HG03135 (cell line): ENCODE results near the gene MEGF11.
"Not testable (repeated sequence)": the region's sequence is repeated elsewhere in the genome, so short reads cannot be mapped to it uniquely, and the experiment has no call there.

Experiments
- ATAC-seq: cut with Tn5 transposase; IDR thresholded peaks from one replicate; pipeline ENCODE4 v1.9.1; 2021; ENCODE audit warnings: mild to moderate bottlenecking, moderate library complexity; ENCODE audit not compliant: unreplicated experiment

The MEGF11 gene

GRCh38 chr15:65870889-65871533 is 382.5 kb downstream of the MEGF11 start:
- no peak for ATAC-seq

DNA sequence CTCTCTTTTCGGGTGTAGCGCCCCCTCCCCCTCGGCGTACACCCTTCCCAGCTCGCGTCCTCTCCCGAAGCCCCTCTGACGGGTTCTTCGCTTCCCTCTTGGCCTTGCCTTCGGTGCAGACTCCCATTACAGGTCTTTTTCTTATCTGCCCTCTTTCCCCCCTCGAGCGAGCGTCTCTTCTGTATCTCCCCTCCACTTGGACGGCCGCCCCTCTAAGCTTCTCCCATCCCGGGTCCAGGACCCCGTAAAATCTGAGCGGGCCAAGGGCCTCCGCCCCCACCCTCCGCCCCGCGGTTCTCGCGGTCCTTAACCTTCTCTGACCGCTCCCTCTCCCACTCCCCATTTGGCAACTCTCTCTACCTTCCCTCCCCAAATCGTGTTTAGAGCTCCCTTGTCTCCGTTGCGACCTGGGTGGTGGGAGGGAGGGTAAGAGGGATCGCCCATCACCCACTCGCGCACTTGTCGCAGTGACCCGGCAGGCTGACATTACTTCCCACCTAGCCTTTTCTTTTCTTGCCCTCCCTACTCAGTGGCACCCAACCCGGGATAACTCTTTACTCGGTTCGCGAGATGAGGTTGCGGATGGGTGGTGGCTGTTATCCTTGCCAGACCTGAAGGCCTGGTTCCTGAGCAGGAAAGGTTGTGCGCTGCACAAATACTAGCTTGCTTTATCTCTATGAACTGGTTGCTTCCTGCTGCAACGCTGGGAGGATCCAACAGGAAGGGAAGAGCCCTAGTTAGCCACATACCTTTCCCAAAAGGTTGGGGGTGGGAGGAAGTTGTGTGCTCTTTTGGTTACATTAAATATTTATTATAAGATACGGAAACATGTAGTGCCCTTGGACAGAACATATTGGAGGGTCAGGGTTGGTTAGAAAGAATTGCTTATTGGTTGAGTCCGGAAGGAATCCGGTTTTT is 383.3 kb downstream of the MEGF11 start:
- ATAC-seq = no peak

DNA sequence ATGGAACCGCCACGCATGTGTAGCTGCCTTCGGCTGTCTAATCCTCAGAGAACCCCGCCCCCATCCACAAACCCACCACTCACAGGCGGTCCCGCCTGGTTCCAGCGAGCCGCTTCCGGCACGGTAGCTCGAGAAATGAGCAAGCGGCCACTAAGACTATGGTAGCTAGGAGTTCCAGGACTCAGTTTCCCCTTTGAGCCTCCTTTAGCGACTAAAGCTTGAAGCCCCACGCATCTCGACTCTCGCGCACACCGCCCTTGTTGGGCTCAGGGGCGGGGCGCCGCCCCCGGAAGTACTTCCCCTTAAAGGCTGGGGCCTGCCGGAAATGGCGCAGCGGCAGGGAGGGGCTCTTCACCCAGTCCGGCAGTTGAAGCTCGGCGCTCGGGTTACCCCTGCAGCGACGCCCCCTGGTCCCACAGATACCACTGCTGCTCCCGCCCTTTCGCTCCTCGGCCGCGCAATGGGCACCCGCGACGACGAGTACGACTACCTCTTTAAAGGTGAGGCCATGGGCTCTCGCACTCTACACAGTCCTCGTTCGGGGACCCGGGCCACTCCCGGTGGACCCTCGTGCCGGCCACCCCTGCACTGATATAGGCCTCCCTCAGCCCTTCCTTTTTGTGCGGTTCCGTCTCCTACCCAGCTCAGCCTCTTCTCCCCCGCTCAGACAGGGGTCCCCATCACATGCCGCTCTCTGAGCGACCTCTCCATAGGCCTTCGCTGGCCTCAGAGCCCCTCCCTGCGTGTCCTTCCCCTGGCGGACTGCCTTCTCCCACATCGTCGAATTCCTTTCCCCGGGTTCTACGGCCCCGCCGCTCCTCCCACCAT is 384.2 kb downstream of the MEGF11 start, which contains the start of gene RAB11A:
TSS of gene RAB11A (plus strand) at position 366 of the 828 bp plus-strand sequence. CDS start at position 461, 95 bp downstream.
- ATAC-seq = peak; percentile 81

DNA sequence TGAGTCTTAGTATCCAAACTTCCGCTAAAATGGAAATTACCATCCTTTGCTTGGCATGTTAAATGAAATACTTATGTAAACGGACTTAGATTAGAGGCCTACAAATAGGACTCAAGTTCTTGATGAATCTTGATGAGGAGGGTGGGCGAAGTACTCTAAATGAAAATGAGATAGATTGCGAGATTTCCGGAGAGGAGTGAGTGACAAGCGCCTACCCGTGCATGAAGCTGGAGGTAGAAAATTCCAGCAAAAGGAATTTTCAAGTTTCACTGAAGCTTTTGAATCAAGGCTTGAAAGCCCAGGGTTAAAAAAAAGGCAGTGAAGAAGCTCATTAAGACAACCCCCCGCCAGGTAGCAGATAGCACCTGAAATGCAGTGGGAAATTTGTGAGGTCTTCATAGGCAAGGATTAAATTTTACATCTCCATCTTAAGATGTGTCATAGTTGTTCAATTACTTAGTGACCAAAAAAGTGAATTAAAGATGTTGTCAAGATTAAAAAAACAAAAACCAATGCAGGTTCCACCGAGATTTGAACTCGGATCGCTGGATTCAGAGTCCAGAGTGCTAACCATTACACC is 384.9 kb downstream of the MEGF11 start:
- no peak for ATAC-seq

DNA sequence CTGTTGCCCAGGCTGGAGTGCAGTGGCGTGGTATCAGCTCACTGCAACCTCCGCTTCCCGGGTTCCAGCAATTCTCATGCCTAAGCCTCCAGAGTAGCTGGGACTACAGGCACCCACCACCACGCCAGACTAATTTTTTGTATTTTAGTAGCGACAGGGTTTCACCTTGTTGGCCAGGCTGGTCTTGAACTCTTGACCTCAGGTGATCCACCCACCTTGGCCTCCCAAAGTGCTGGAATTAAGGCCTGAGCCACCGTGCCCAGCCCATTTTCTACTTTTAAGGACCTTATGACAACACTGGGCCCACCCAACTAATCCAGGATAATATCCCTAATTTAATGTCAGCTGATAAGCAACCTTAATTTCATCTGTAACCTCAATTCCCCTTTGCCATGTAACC is 385.6 kb downstream of the MEGF11 start:
- not testable (repeated sequence) for ATAC-seq

DNA sequence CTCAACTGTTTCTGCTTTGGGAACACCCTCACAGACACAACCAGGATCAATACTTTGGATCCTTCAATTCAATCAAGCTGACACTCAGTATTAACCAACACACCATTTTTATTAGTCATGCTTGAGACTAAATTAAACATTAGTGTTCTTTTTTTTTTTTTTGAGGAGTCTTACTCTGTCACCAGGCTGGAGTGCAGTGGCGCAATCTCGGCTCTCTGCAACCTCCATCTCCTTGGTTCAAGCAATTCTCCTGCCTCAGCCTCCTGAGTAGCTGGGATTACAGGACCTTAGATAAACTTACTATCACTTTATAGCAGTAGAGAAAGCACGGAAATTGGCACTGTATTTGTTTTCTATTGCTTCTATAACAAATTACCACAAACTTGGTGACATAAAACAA is 386.3 kb downstream of the MEGF11 start:
- ATAC-seq = no peak

- no peak for ATAC-seq
These were observed 390.4 kb downstream of the MEGF11 start for GRCh38 chr15:65863106-65863505.

- peak; percentile 75 for ATAC-seq
These were observed 390.9 kb downstream of the MEGF11 start for GRCh38 chr15:65862682-65863081.

DNA sequence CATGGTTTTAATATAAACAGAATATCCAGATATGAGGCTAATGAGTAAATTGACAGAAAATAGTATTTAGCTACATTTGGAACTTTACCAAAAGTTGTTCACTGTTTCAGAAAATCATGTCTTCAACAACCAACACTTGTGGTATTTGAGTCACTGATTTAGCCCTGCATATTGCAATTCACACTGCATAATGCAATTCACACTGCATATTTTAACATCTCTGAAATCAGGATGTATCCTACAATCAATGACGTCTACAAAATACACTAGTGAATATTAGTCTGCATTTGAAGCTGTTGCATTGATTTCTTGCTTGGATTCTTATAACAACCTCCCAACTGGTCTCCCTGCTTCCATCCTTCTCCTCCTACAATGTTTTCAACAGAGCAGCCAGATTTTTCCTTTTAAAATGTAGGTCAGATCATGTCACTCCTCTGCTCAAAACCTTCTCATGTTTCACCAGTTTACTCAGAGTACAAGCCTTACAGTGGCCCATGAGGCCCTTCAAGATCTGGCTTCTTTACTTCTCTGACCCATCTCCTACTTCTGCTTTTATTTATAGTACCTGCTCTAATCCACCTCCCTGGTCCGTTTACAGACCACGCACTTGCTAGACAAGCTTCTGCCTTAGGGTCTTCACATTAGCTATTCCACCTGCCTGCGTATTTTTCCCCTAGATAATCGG is 395.7 kb downstream of the MEGF11 start:
- ATAC-seq = no peak

DNA sequence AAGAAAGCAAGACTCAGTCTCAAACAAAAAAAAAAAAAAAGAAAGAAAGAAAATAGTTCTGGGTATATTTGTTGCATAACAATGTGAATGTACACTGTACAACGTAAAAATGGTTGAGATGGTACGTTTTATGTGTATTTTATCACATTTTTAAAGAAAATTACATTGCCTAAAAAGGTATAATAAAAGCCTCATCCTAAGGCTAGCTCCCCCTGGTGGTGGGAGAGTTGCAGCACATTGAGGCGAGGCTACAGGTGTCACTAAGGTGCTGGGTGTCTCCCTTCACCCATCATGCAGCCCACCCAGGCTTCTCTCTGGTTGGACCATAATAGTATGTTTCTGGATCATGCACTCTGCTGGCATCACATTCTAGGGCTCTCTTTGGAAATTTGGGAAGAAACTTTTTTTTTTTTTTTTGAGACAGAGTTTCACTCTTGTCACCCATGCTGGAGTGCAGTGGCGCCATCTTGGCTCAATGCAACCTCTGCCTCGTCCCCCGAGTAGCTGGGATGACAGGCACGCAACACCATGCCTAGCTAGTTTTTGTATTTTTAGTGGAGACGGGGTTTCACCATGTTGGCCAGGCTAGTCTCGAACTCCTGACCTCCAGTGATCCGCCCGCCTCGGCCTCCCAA is 396.6 kb downstream of the MEGF11 start:
- no peak for ATAC-seq

- ATAC-seq = no peak
These were observed 401.6 kb downstream of the MEGF11 start for GRCh38 chr15:65851981-65852380.

GRCh38 chr15:65847989-65848388 is 405.6 kb downstream of the MEGF11 start:
- no peak for ATAC-seq

GRCh38 chr15:65845826-65846519 is 407.6 kb downstream of the MEGF11 start:
- ATAC-seq = no peak
